ENCODE measurements around the gene NPAS1. TPM values are rescaled to one million over a fixed set of nuclear protein-coding genes. Genes with fewer than 3 reads are reported as not detected.

Gene NPAS1
- total RNA-seq, 2 experiments from 2014 or later, result 3.4 to 8.4 TPM

GRCh38 chr19:47069795-47070194, 50.2 kb downstream of the NPAS1 start:
- Histone ChIP-seq H3K4me3 (ENCODE audit: low read depth, low read length, poor library complexity, severe bottlenecking) (no peak overlapping the region), H3K9me2 (ENCODE audit: insufficient read depth, low read length) (no peaks in the 10 kb centered on the region), H3K9me3 (ENCODE audit: low read length) (no peaks in the 10 kb centered on the region), H3K79me2 (ENCODE audit: insufficient read depth, low read depth, low read length) (no peaks in the 10 kb centered on the region), H2AFZ (ENCODE audit: low read length) (no peak overlapping the region), H3K36me3 (ENCODE audit: insufficient read depth, low read length) (peaks cover 97% of the 10 kb centered on the region), H3K27ac (ENCODE audit: low read depth, low read length, poor library complexity, severe bottlenecking) (no peak overlapping the region), H4K20me1 (ENCODE audit: insufficient read depth, low read length) (no peaks in the 10 kb centered on the region), H3K4me1 (ENCODE audit: insufficient read depth, low read length, poor library complexity, severe bottlenecking) (no peaks in the 10 kb centered on the region), H3K4me2 (ENCODE audit: low read length) (no peak overlapping the region)
- ChIA-PET CTCF (ENCODE audit: unreplicated experiment) (no interaction called here), POLR2A (interaction anchor here (1.0 kb wide), 1 partner anchor 11 kb away, joined by 3 read pairs; no protein-coding TSS in a partner anchor)
- intact Hi-C loops (cut with micrococcal nuclease; ENCODE audit: unreplicated experiment), result no loop called here
- no peak for DNase-seq (ENCODE audit: low spot score)
- TF ChIP-seq EZH2phosphoT487 (IDR thresholded peaks at IDR 0.05; ENCODE audit: borderline replicate concordance, low read depth, low read length) (no peak), CTCF (conservative IDR thresholded peaks at IDR 0.05; ENCODE audit: low read length) (no peak)
- no TSS peak for BruUV-seq (replicated peaks)

GRCh38 chr19:47070756-47071155, 51.1 kb downstream of the NPAS1 start:
- H3K9me3 ChIP-seq (ENCODE audit: low read length), result no peaks in the 10 kb centered on the region
- H4K20me1 ChIP-seq (ENCODE audit: insufficient read depth, low read length), result no peaks in the 10 kb centered on the region
- no peaks in the 10 kb centered on the region for H3K9me2 ChIP-seq (ENCODE audit: insufficient read depth, low read length)
- peaks cover 97% of the 10 kb centered on the region for H3K36me3 ChIP-seq (ENCODE audit: insufficient read depth, low read length)
- H3K4me1 ChIP-seq (ENCODE audit: insufficient read depth, low read length, poor library complexity, severe bottlenecking), result no peaks in the 10 kb centered on the region
- H3K4me2 ChIP-seq (ENCODE audit: low read length), result no peak overlapping the region
- intact Hi-C loops (cut with micrococcal nuclease; ENCODE audit: unreplicated experiment), result no loop called here
- DNase-seq (ENCODE audit: low spot score), result no peak
- POLR2A ChIA-PET, result interaction anchor here (1.0 kb wide), 1 partner anchor 12 kb away, joined by 3 read pairs; no protein-coding TSS in a partner anchor
- no TSS peak for BruUV-seq (replicated peaks)
- H3K79me2 ChIP-seq (ENCODE audit: insufficient read depth, low read depth, low read length), result no peaks in the 10 kb centered on the region
- H3K4me3 ChIP-seq (ENCODE audit: low read depth, low read length, poor library complexity, severe bottlenecking), result no peak overlapping the region
- H3K27ac ChIP-seq (ENCODE audit: low read depth, low read length, poor library complexity, severe bottlenecking), result no peak overlapping the region
- no peak for TF ChIP-seq CTCF (conservative IDR thresholded peaks at IDR 0.05; ENCODE audit: low read length)
- TF ChIP-seq EZH2phosphoT487 (IDR thresholded peaks at IDR 0.05; ENCODE audit: borderline replicate concordance, low read depth, low read length), result no peak
- CTCF ChIA-PET (ENCODE audit: unreplicated experiment), result no interaction called here
- H2AFZ ChIP-seq (ENCODE audit: low read length), result no peak overlapping the region

GRCh38 chr19:47071731-47072130, 52.1 kb downstream of the NPAS1 start:
- TF ChIP-seq CTCF (conservative IDR thresholded peaks at IDR 0.05; ENCODE audit: low read length) (no peak), EZH2phosphoT487 (IDR thresholded peaks at IDR 0.05; ENCODE audit: borderline replicate concordance, low read depth, low read length) (no peak)
- intact Hi-C loops (cut with micrococcal nuclease; ENCODE audit: unreplicated experiment), result no loop called here
- Histone ChIP-seq H4K20me1 (ENCODE audit: insufficient read depth, low read length) (no peaks in the 10 kb centered on the region), H3K4me3 (ENCODE audit: low read depth, low read length, poor library complexity, severe bottlenecking) (no peak overlapping the region), H3K79me2 (ENCODE audit: insufficient read depth, low read depth, low read length) (no peaks in the 10 kb centered on the region), H2AFZ (ENCODE audit: low read length) (no peak overlapping the region), H3K4me1 (ENCODE audit: insufficient read depth, low read length, poor library complexity, severe bottlenecking) (no peaks in the 10 kb centered on the region), H3K4me2 (ENCODE audit: low read length) (no peak overlapping the region), H3K9me2 (ENCODE audit: insufficient read depth, low read length) (no peaks in the 10 kb centered on the region), H3K9me3 (ENCODE audit: low read length) (no peaks in the 10 kb centered on the region), H3K27ac (ENCODE audit: low read depth, low read length, poor library complexity, severe bottlenecking) (no peak overlapping the region), H3K36me3 (ENCODE audit: insufficient read depth, low read length) (peaks cover 95% of the 10 kb centered on the region)
- ChIA-PET POLR2A (no interaction called here), CTCF (ENCODE audit: unreplicated experiment) (no interaction called here)
- BruUV-seq (replicated peaks), result no TSS peak
- no peak for DNase-seq (ENCODE audit: low spot score)

All from OCI-LY7 (cell line).